SK-N-SH treated with all-trans-retinoic acid at 6 μM for 48 hours (cell line): ENCODE data around the gene MORC4.

Source experiments
- ATAC-seq: fragments of 200-7000 bp; cut with Tn5 transposase; 3 replicates; pipeline ENCODE4 v1.9.1; 2020; ENCODE audit warnings: mild to moderate bottlenecking, moderate library complexity
- ARNTL ChIP-seq: fragments of 450-650 bp; formaldehyde crosslinking; IDR thresholded peaks from 2 replicates; pipeline ENCODE4 v1.5.0; 2020; ENCODE audit warnings: low read depth, mild to moderate bottlenecking, moderate library complexity, borderline replicate concordance
- BACH2 ChIP-seq: fragments of 250-450 bp; sonication (Bioruptor Pico); IDR thresholded peaks from 2 replicates; pipeline ENCODE4 v1.9.0; 2021; ENCODE audit warnings: mild to moderate bottlenecking, borderline replicate concordance
- CSDC2 ChIP-seq: fragments of 250-450 bp; sonication (Bioruptor Pico); IDR thresholded peaks from 2 replicates; pipeline ENCODE4 v1.5.0; 2020; ENCODE audit warnings: mild to moderate bottlenecking, moderate library complexity
- ESRRG ChIP-seq: fragments of 250-450 bp; sonication (Bioruptor Pico); IDR thresholded peaks from 2 replicates; pipeline ENCODE4 v1.6.1; 2021; ENCODE audit warnings: mild to moderate bottlenecking
- GLIS3 ChIP-seq: fragments of 250-450 bp; sonication (Bioruptor Pico); IDR thresholded peaks from 2 replicates; pipeline ENCODE4 v1.5.0; 2020; ENCODE audit warnings: mild to moderate bottlenecking, moderate library complexity
- ISL1 ChIP-seq: fragments of 250-450 bp; sonication (Bioruptor Pico); IDR thresholded peaks from 2 replicates; pipeline ENCODE4 v2.1.2; 2022; ENCODE audit warnings: mild to moderate bottlenecking, moderate library complexity
- OSR1 ChIP-seq: fragments of 250-450 bp; sonication (Bioruptor Pico); IDR thresholded peaks from 2 replicates; pipeline ENCODE4 v1.8.0; 2022; ENCODE audit warnings: moderate library complexity, mild to moderate bottlenecking, inconsistent platforms
- PPARA ChIP-seq: fragments of 250-450 bp; sonication (Bioruptor Pico); IDR thresholded peaks from 2 replicates; pipeline ENCODE4 v1.5.0; 2020; ENCODE audit warnings: mild to moderate bottlenecking, borderline replicate concordance
- RARB ChIP-seq: fragments of 250-450 bp; sonication (Bioruptor Pico); IDR thresholded peaks from 2 replicates; pipeline ENCODE4 v1.8.0; 2021; ENCODE audit warnings: mild to moderate bottlenecking, moderate library complexity
- SNAI2 ChIP-seq: fragments of 250-450 bp; sonication (Bioruptor Pico); IDR thresholded peaks from 2 replicates; pipeline ENCODE4 v1.5.0; 2020; ENCODE audit warnings: mild to moderate bottlenecking, moderate library complexity
- TCF4 ChIP-seq: fragments of 250-450 bp; sonication (Bioruptor Pico); IDR thresholded peaks from 2 replicates; pipeline ENCODE4 v1.8.0; 2021; ENCODE audit warnings: mild to moderate bottlenecking, moderate library complexity, borderline replicate concordance
- TOX ChIP-seq: fragments of 250-450 bp; sonication (Bioruptor Pico); IDR thresholded peaks from 2 replicates; pipeline ENCODE4 v1.8.0; 2021; ENCODE audit warnings: mild to moderate bottlenecking, moderate library complexity, borderline replicate concordance
- ZC3H10 ChIP-seq: fragments of 250-450 bp; sonication (Bioruptor Pico); IDR thresholded peaks from 2 replicates; pipeline ENCODE4 v1.5.1; 2021; ENCODE audit warnings: mild to moderate bottlenecking, moderate library complexity
- ZFP3 ChIP-seq: fragments of 250-450 bp; sonication (Bioruptor Pico); IDR thresholded peaks from 2 replicates; pipeline ENCODE4 v1.5.0; 2020; ENCODE audit warnings: mild to moderate bottlenecking, moderate library complexity
- ZFP30 ChIP-seq: fragments of 450-650 bp; formaldehyde crosslinking; IDR thresholded peaks from 2 replicates; pipeline ENCODE4 v1.5.0; 2022; ENCODE audit warnings: mild to moderate bottlenecking, moderate library complexity
- ZNF70 ChIP-seq: fragments of 450-650 bp; formaldehyde crosslinking; IDR thresholded peaks from 2 replicates; pipeline ENCODE4 v1.5.0; 2020; ENCODE audit warnings: mild to moderate bottlenecking, moderate library complexity
- ZNF8 ChIP-seq: fragments of 450-650 bp; formaldehyde crosslinking; IDR thresholded peaks from 2 replicates; pipeline ENCODE4 v1.5.0; 2020; ENCODE audit warnings: mild to moderate bottlenecking, moderate library complexity
- TF ChIP-seq, protein P1 (sequence below): fragments of 250-450 bp; sonication (Bioruptor Pico); IDR thresholded peaks from 2 replicates; pipeline ENCODE4 v1.8.0; 2020; ENCODE audit warnings: mild to moderate bottlenecking, moderate library complexity, borderline replicate concordance
- TF ChIP-seq, protein P2 (sequence below): fragments of 250-450 bp; sonication (Bioruptor Pico); IDR thresholded peaks from 2 replicates; pipeline ENCODE4 v1.5.0; 2020; ENCODE audit warnings: mild to moderate bottlenecking, moderate library complexity
- TF ChIP-seq, protein P3 (sequence below): fragments of 250-450 bp; sonication (Bioruptor Pico); IDR thresholded peaks from 2 replicates; pipeline ENCODE4 v1.8.0; 2021; ENCODE audit warnings: low read depth, mild to moderate bottlenecking, moderate library complexity, borderline replicate concordance

The MORC4 gene

DNA sequence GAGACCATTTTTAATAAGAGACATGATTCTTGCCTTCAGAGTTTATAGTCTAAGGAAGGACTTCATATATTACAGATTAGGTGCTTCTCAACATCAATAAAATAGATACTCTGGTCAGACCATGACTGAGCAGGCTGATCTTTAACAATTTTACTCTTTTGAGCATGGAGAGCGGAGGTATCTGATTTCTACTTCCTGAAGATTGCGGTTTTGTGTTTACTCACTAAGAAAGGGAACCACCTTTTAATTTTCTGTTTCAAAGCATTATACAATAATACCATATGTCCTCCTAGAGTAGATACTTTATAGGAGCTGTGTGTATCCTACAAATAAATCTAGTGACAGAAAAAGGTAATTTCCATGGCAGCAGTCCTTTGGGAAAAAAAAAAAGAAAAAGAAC, 12.5 kb downstream of the MORC4 start:
- no peak for ATAC-seq
- TF ChIP-seq ZNF8 (CRISPR knock-in tag) (no peak), CSDC2 (CRISPR knock-in tag) (no peak), TCF4 (no peak), GLIS3 (CRISPR knock-in tag) (no peak), ZNF70 (no peak), ESRRG (CRISPR knock-in tag) (no peak), TOX (CRISPR knock-in tag) (no peak), ARNTL (CRISPR knock-in tag) (no peak), OSR1 (CRISPR knock-in tag) (no peak), ZFP3 (CRISPR knock-in tag) (no peak), ZFP30 (CRISPR knock-in tag) (no peak), ZC3H10 (CRISPR knock-in tag) (no peak)
- TF ChIP-seq, protein P1, sequence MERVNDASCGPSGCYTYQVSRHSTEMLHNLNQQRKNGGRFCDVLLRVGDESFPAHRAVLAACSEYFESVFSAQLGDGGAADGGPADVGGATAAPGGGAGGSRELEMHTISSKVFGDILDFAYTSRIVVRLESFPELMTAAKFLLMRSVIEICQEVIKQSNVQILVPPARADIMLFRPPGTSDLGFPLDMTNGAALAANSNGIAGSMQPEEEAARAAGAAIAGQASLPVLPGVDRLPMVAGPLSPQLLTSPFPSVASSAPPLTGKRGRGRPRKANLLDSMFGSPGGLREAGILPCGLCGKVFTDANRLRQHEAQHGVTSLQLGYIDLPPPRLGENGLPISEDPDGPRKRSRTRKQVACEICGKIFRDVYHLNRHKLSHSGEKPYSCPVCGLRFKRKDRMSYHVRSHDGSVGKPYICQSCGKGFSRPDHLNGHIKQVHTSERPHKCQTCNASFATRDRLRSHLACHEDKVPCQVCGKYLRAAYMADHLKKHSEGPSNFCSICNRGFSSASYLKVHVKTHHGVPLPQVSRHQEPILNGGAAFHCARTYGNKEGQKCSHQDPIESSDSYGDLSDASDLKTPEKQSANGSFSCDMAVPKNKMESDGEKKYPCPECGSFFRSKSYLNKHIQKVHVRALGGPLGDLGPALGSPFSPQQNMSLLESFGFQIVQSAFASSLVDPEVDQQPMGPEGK (CRISPR knock-in tag), result no peak
- TF ChIP-seq, all 23 proteins: peak for 0

DNA sequence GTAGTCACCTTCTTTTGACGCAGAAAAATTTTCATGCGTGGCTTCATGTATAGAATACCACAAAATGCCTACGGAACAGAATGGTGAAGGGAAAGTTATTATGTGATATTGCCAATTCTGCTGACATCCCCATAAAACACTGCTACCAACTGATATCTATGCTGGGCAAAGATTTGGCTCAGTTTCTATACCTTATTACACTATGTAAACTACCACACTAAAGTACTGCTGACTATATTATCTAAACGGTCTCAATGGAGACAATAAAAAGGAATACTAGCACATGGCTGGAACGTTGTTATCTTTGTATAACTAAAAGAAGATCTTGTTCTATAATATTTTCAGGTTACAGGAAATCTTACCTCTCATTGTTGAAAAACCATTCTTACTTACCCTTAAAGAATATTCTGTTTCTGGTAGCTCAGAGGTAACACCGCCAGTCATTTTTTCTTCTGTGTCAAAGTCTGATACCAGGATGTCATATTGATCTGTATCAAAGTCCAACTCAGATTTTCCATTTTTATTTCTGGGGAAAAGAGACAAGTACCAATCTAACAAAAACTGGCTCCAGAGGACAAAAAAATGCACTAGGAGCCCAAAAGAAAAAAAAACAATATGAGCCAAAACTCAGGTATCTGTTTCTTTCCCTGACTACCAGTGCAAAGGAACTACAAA, 18.9 kb downstream of the MORC4 start:
- TF ChIP-seq RARB (CRISPR knock-in tag), result no peak
- TF ChIP-seq BACH2 (CRISPR knock-in tag), result no peak
- no peak for TF ChIP-seq ZC3H10 (CRISPR knock-in tag)
- TF ChIP-seq TOX (CRISPR knock-in tag), result no peak
- TF ChIP-seq, all 23 proteins: peak for 0
- no peak for ATAC-seq

DNA sequence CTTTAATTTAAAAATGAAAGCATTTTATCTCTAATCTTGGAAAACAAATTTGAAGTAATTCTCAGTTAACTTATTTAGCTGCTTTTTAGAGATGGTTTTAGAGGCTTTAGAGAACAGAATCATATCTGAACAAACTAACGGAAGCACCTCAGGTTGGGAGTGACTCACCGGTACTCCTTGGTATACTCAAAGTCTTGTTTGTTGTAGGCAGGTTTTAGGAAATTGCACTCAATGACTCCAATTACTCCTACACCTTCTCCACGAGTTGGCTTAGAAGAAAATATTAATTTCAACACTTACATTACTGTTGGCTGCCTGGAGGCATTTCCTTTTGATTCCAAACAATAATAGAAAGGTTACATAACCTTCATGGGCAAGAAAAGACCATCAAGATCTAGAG, 23.6 kb downstream of the MORC4 start:
- no peak for ATAC-seq
- TF ChIP-seq ARNTL (CRISPR knock-in tag) (no peak), ESRRG (CRISPR knock-in tag) (no peak), SNAI2 (CRISPR knock-in tag) (no peak), ZNF70 (no peak), CSDC2 (CRISPR knock-in tag) (no peak), OSR1 (CRISPR knock-in tag) (no peak), BACH2 (CRISPR knock-in tag) (no peak), ZFP30 (CRISPR knock-in tag) (no peak), TCF4 (no peak), RARB (CRISPR knock-in tag) (no peak), ISL1 (no peak), TOX (CRISPR knock-in tag) (no peak), PPARA (CRISPR knock-in tag) (no peak)
- TF ChIP-seq, protein P1 (CRISPR knock-in tag), result no peak
- TF ChIP-seq, protein P2, sequence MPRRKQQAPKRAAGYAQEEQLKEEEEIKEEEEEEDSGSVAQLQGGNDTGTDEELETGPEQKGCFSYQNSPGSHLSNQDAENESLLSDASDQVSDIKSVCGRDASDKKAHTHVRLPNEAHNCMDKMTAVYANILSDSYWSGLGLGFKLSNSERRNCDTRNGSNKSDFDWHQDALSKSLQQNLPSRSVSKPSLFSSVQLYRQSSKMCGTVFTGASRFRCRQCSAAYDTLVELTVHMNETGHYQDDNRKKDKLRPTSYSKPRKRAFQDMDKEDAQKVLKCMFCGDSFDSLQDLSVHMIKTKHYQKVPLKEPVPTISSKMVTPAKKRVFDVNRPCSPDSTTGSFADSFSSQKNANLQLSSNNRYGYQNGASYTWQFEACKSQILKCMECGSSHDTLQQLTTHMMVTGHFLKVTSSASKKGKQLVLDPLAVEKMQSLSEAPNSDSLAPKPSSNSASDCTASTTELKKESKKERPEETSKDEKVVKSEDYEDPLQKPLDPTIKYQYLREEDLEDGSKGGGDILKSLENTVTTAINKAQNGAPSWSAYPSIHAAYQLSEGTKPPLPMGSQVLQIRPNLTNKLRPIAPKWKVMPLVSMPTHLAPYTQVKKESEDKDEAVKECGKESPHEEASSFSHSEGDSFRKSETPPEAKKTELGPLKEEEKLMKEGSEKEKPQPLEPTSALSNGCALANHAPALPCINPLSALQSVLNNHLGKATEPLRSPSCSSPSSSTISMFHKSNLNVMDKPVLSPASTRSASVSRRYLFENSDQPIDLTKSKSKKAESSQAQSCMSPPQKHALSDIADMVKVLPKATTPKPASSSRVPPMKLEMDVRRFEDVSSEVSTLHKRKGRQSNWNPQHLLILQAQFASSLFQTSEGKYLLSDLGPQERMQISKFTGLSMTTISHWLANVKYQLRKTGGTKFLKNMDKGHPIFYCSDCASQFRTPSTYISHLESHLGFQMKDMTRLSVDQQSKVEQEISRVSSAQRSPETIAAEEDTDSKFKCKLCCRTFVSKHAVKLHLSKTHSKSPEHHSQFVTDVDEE, result no peak
- TF ChIP-seq, protein P3, sequence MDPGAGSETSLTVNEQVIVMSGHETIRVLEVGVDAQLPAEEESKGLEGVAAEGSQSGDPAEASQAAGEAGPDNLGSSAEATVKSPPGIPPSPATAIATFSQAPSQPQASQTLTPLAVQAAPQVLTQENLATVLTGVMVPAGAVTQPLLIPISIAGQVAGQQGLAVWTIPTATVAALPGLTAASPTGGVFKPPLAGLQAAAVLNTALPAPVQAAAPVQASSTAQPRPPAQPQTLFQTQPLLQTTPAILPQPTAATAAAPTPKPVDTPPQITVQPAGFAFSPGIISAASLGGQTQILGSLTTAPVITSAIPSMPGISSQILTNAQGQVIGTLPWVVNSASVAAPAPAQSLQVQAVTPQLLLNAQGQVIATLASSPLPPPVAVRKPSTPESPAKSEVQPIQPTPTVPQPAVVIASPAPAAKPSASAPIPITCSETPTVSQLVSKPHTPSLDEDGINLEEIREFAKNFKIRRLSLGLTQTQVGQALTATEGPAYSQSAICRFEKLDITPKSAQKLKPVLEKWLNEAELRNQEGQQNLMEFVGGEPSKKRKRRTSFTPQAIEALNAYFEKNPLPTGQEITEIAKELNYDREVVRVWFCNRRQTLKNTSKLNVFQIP, result no peak
